SJSA1 (cell line): ENCODE results near the gene MBP. TPM values are rescaled to one million over a fixed set of nuclear protein-coding genes. Genes with fewer than 3 reads are reported as not detected.

Source experiments
- DNase-seq, 2 experiments: peaks; one replicate each; pipeline ENCODE4 v3.0.0-alpha.2; 2015 to 2020; ENCODE audit warnings: low spot score in 2 of 2, low read depth in 1 of 2
- H3K27ac ChIP-seq: fragments of 250-450 bp; sonication (Bioruptor Pico); 2 replicates; pipeline ENCODE4 v1.5.1; 2020; ENCODE audit warnings: mild to moderate bottlenecking, moderate library complexity
- H3K27me3 ChIP-seq: fragments of 250-450 bp; sonication (Bioruptor Pico); replicated peaks from 2 replicates; pipeline ENCODE4 v1.5.1; 2020; ENCODE audit warnings: mild to moderate bottlenecking, moderate library complexity
- H3K36me3 ChIP-seq: fragments of 250-450 bp; sonication (Bioruptor Pico); 2 replicates; pipeline ENCODE4 v1.5.1; 2020; ENCODE audit warnings: mild to moderate bottlenecking
- H3K4me1 ChIP-seq: fragments of 250-450 bp; sonication (Bioruptor Pico); replicated peaks from 2 replicates; pipeline ENCODE4 v1.6.1; 2021; ENCODE audit warnings: mild to moderate bottlenecking
- H3K4me3 ChIP-seq: fragments of 250-450 bp; sonication (Bioruptor Pico); 2 replicates; pipeline ENCODE4 v1.5.1; 2020; ENCODE audit warnings: mild to moderate bottlenecking
- H3K9me3 ChIP-seq: fragments of 250-450 bp; sonication (Bioruptor Pico); replicated peaks from 2 replicates; pipeline ENCODE4 v1.5.1; 2020; ENCODE audit warnings: mild to moderate bottlenecking
- total RNA-seq: library from RNA; depleted of rRNA; stranded (reverse); fragments of >200 nt; shearing (Covaris generic); gene quantifications from 2 replicates; pipeline ENCODE4 v1.2.3, GENCODE V29; 2014

Gene MBP
- total RNA-seq, 1 experiment from 2014 or later, result not detected

DNA sequence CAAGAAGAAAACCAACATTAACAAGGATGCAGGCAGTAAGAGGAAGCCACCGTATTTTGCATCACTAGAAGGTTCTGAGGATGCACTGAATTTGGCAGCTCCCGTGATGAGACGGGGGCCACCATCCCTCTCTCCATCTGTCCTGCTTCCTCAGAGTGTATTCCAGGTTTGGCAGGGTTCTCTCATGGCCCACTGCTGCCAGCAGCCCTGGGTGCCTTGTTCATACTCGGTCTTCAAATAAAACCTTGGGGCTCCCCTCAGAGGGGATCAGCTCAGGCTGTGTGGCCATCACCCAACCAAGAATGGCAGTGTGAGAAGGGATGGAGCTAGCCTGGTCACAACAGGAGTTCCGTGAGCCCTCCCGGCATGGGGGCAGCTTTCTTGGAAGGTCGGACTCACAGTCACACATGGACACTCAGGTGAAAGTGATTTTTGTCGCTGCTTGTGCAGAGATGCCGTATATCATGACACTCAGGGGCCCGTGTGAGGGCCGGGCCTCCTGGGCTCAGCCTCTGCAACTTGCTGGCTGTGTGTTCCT lies 12.8 kb upstream of the MBP start:
- Histone ChIP-seq H3K27me3 (no peaks in the 10 kb centered on the region), H3K4me1 (peaks cover 8% of the 10 kb centered on the region), H3K4me3 (no peak overlapping the region), H3K36me3 (no peaks in the 10 kb centered on the region), H3K27ac (no peak overlapping the region), H3K9me3 (peaks cover 3% of the 10 kb centered on the region; the same call in 1 of the 2 replicates)
- no peak for DNase-seq

DNA sequence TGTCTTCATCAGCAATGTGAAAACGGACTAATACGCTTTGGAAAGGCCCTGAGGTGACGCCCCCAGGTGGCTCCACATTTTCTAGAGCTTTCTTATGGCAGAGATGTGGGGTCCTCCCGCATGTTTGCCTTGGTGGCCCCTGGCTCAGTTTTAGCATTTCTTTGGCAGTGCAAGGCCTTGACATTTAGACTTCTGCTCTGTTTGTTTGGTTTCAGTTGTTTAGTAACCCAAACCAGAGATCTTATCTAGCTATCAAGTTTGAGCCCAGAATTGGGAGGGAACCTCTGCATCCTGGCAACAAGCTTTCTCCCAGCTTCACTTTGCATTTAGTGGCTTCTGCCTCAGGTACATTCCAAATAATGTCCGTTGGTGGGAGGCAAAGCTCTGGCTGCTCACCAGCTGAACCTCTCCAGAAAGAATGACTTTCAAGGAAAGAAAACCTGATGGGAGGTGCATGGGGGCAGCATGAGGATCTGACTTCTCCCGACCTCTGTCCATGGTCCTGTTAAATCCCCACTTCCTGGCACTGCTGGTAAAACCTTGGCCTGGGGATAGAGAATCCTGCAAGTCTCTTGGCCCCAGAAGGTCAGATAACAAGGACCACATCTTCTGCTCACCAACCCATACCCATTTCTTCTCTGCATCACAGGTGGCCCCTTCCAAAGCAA lies 12.0 kb upstream of the MBP start:
- Histone ChIP-seq H3K27ac (no peak overlapping the region), H3K36me3 (no peaks in the 10 kb centered on the region), H3K4me1 (peaks cover 8% of the 10 kb centered on the region), H3K27me3 (no peaks in the 10 kb centered on the region), H3K4me3 (no peak overlapping the region), H3K9me3 (peaks cover 3% of the 10 kb centered on the region; the same call in 1 of the 2 replicates)
- DNase-seq, result no peak

DNA sequence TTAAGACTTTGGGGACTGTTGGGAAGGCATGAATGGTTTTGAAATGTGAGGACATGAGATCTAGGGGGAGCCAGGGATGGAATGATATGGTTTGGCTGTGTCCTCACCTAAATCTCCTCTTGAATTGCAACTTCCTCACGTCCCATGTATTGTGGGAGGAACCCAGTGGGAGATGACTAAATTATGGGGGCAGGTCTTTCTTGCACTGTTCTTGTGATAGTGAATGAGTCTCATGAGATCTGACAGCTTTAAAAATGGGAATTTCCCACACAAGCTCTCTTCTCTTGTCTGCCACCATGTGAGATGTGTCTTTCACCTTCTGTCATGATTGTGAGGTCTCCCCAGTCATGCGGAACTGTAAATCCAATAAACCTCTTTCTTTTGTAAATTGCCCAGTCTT lies 11.5 kb upstream of the MBP start:
- Histone ChIP-seq H3K4me3 (no peak overlapping the region), H3K27ac (no peak overlapping the region), H3K27me3 (no peaks in the 10 kb centered on the region), H3K9me3 (peaks cover 3% of the 10 kb centered on the region; the same call in 1 of the 2 replicates), H3K4me1 (peaks cover 8% of the 10 kb centered on the region), H3K36me3 (no peaks in the 10 kb centered on the region)
- DNase-seq, result no peak

DNA sequence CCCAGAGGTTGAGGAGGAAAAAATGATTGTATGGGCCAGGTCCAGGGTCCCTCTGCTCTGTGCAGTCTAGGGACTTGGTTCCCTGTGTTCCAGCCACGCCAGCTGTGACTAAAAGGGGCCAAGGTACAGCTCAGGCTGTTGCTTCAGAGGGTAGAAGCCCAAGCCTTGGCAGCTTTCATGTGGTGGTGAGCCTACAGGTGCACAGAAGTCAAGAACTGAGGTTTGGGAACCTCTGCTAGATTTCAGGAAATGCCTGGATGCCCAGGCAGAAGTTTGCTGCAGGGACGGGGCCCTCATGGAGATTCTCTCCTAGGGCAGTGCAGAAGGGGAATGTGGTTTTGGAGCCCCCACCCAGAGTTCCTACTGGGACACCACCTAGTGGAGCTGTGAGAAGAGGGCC lies 10.6 kb upstream of the MBP start:
- Histone ChIP-seq H3K36me3 (no peaks in the 10 kb centered on the region), H3K4me3 (no peak overlapping the region), H3K4me1 (peaks cover 8% of the 10 kb centered on the region), H3K9me3 (peaks cover 3% of the 10 kb centered on the region; the same call in 1 of the 2 replicates), H3K27ac (no peak overlapping the region), H3K27me3 (no peaks in the 10 kb centered on the region)
- no peak for DNase-seq

DNA sequence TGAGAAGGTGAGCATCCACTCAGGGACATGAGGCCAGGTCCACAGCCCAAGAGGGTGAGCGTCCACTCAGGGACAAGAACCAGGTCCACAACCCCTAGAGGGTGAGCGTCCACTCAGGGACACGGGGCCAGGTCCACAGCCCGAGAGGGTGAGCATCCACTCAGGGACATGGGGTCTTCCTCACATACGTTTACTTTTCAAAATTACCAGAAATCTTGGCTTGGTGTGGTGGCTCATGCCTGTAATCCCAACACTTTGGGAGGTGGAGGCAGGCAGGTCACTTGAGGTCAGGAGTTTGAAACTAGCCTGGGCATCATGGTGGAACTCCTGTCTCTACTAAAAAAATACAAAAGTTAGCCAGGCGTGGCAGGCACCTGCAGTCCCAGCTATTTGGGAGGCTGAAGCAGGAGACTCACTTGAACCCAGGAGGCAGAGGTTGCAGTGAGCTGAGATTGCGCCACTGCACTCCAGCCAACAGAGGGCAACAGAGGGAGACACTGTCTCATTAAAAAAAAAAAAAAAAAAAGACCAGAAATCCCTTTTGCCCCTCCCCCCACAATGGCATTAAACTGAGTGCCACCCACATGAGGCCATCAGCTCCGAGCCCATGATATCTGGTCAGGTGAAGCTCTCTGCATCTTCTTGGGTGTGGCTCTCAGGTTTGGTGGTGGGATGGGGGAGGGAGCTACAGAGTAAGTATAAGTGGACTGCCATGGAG lies 9.0 kb upstream of the MBP start:
- no peak overlapping the region for H3K4me3 ChIP-seq
- no peaks in the 10 kb centered on the region for H3K27me3 ChIP-seq
- no peak overlapping the region for H3K27ac ChIP-seq
- no peaks in the 10 kb centered on the region for H3K4me1 ChIP-seq
- H3K9me3 ChIP-seq, result peaks cover 3% of the 10 kb centered on the region; the same call in 1 of the 2 replicates
- DNase-seq, result no peak
- no peaks in the 10 kb centered on the region for H3K36me3 ChIP-seq

DNA sequence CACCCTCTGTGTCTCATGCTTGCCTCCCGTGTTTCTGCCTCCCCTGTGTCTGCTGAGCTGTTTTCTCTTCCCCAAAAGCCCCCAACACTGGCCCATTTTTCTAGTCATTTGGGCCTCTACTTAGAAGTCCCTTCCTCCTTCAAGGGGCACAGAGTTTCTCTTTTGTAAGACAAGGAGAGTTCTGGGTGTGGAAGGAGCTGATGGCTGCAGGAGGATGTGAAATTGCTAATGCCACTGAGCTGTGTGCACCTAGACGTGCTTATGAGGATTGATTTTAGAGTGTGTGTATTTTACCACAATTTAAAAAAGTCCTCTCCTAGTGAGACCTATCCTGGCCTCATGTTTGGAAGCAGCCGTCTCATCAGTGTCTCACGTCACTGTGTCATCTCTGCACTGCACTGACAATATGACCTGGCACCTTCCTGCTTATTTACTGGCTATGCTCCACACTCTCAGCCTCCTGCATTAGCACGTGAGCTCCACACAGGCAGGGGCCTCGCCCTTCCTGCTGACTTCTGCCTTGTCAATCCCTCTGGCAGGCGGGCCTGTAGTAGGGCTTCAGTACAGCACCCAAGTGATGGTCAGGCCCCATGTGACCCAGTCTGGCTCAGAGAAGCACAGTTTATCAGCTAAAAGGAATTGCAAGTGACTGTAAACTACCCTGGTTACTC lies 8.0 kb upstream of the MBP start:
- Histone ChIP-seq H3K27ac (no peak overlapping the region), H3K27me3 (no peaks in the 10 kb centered on the region), H3K36me3 (no peaks in the 10 kb centered on the region), H3K4me1 (no peaks in the 10 kb centered on the region), H3K4me3 (no peak overlapping the region), H3K9me3 (peaks cover 3% of the 10 kb centered on the region; the same call in 1 of the 2 replicates)
- no peak for DNase-seq

DNA sequence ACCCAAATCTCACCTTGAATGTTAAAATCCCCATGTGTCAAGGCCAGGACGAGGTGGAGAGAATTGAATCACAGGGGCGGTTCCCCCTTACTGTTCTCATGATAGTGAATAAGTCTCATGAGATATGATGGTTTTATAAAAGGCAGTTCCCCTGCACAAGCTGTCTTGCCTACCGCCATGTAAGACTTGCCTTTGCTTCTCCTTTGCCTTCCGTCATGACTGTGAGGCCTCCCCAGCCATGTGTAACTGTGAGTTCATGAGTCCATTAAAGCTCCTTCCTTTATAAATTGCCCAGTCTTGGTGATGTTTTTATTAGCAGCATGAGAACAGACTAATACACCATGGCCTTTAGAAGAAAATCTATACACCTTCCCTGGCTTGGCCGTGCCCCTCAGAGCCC lies 7.4 kb upstream of the MBP start:
- no peak overlapping the region for H3K27ac ChIP-seq
- H3K27me3 ChIP-seq, result no peaks in the 10 kb centered on the region
- H3K9me3 ChIP-seq, result peaks cover 3% of the 10 kb centered on the region; the same call in 1 of the 2 replicates
- H3K36me3 ChIP-seq, result no peaks in the 10 kb centered on the region
- H3K4me3 ChIP-seq, result no peak overlapping the region
- no peak for DNase-seq
- no peaks in the 10 kb centered on the region for H3K4me1 ChIP-seq

DNA sequence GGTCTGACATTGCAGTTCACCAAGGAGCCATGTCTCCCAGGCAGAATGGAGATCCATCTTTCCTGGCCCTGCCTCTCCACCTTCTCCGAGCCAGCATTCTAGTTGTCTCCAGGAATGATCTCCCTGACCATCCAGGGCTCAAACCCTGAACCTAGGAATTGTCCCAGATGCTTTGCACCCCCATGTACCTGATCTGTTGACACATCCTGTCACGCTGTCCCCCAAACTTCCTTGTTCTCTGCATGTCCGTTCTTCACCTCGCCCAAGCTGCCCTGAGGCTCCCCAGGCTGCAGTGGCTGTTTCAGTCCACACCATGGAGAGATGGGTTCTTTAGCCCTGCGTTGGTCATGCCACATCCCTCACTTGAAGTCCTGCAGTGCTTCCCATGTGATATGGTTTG lies 7.0 kb upstream of the MBP start:
- Histone ChIP-seq H3K4me1 (no peaks in the 10 kb centered on the region), H3K27me3 (no peaks in the 10 kb centered on the region), H3K27ac (no peak overlapping the region), H3K36me3 (no peaks in the 10 kb centered on the region), H3K9me3 (peaks cover 3% of the 10 kb centered on the region; the same call in 1 of the 2 replicates), H3K4me3 (no peak overlapping the region)
- DNase-seq, result no peak

DNA sequence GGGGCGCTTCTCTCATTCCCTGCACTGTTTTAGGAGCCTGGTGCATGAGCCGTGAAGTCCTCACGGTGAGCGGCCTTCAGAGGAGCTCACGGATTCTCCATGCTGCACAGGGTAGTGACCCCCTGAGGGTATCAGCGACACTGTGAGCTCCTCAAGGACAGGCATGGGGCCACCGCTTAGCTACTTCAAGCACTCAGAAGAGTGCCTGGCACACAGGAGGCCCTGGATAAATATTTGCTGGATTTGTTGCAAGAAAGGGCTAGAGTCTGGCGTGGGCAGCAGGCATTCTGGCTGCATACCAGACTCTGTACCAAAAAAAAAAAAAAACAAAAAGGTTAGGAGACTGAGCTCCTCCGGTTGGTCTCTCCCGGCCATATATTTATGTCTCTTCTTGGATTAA lies 5.7 kb upstream of the MBP start:
- Histone ChIP-seq H3K9me3 (peaks cover under 1% of the 10 kb centered on the region; the same call in 1 of the 2 replicates), H3K4me1 (no peaks in the 10 kb centered on the region), H3K27ac (no peak overlapping the region), H3K36me3 (no peaks in the 10 kb centered on the region), H3K27me3 (no peaks in the 10 kb centered on the region), H3K4me3 (no peak overlapping the region)
- DNase-seq, result no peak

DNA sequence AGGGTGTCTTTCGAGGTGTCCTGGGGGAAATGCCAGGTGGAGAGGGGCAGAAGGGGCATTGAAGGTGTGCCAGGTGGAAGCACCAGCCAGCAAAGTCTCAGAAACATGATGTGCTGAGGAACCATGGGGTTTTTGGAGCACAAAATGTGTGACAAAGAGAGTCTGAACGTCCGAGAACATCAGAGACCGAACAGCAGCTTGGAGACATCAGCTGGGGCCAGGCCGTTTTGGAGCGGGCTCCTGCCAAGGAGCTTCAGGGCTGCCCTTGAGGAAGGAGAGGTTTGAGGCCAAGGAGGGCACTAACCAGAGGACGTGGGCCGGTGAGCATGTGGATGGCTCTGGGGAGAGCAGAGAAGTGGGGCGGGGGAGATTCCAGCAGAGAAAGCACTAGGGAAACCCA lies 5.3 kb upstream of the MBP start:
- no peaks in the 10 kb centered on the region for H3K36me3 ChIP-seq
- no peaks in the 10 kb centered on the region for H3K9me3 ChIP-seq
- H3K27ac ChIP-seq, result no peak overlapping the region
- H3K27me3 ChIP-seq, result no peaks in the 10 kb centered on the region
- H3K4me3 ChIP-seq, result no peak overlapping the region
- DNase-seq, result no peak
- H3K4me1 ChIP-seq, result no peaks in the 10 kb centered on the region

DNA sequence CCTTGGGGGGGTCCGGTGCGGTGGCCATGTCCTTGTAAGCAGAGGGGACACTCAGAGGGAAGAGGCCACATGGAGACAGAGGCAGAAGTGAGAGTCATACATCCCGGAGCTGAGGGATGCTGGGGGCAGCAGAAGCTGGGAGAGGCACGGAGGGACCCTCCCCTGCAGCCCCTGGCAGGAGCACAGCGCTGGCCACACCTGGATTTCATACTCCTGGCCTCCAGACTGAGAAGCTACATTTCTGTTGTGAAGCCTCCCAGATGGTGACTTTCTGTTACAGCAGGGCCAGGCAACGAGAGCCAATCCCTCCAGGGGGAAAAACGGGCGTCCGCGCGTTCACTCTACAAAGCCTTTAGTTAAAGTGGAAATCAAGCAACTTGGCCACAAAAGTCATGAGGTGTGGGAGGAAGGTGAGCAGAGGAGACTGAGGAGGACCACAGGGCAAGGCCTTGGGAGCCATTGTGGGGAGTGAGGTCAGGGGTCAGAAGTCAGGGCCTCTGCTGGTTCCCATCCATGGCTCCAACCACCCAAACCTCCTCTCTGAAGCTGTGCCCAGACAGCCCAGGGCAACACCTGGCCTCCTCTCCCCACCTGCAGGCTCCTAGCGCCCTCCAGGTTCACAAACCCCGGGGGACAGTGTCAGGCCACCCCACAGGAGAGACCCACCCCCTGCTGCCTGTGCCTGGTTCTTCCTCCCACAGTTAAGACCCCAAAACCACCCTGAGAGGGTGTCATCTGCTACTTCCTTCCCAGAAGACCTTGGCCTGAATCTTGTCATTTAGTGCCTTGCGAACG lies 4.5 kb upstream of the MBP start:
- no peaks in the 10 kb centered on the region for H3K4me1 ChIP-seq
- H3K27ac ChIP-seq, result no peak overlapping the region
- DNase-seq, result no peak
- H3K27me3 ChIP-seq, result no peaks in the 10 kb centered on the region
- no peaks in the 10 kb centered on the region for H3K36me3 ChIP-seq
- no peaks in the 10 kb centered on the region for H3K9me3 ChIP-seq
- no peak overlapping the region for H3K4me3 ChIP-seq

DNA sequence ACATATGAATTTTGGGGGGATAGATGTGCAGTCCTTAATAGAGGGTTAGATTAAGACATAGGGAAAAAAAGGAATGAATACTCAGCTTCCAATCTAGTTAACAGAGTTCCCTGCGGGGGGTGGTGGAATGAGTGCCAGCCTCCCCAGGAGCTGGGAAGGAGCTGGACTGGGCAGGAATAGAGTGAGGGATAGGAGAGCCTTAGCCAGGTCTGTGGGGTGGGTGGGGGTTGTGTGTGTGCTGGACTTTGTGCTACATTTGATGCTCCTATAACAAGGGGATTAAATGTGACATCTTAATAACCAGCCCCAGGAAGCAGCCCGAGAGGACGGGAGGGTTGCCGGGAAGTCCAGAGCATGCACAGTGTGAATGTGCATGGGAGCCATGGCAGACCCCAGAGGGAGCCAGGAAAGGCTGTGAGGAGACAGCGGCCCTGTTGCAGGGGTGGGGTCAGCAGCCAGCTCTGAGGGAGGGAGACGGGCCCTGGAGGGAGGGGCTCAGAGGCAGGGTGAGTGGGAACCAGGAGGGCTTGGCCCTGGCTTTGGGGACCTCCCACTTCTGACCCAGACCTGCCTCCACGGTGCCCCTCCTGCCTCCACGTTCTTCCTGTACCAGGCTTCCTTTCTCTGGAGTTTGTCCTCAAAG lies 3.6 kb upstream of the MBP start:
- Histone ChIP-seq H3K9me3 (no peaks in the 10 kb centered on the region), H3K4me1 (no peaks in the 10 kb centered on the region), H3K36me3 (no peaks in the 10 kb centered on the region), H3K4me3 (no peak overlapping the region), H3K27me3 (no peaks in the 10 kb centered on the region), H3K27ac (no peak overlapping the region)
- no peak for DNase-seq
